HG02973 (cell line): Measurements from ENCODE around the gene ZCCHC7.

ENCODE experiments used
- ATAC-seq: cut with Tn5 transposase; IDR thresholded peaks from one replicate; pipeline ENCODE4 v1.9.1; 2021; ENCODE audit warnings: moderate library complexity; ENCODE audit not compliant: unreplicated experiment

Gene ZCCHC7

DNA sequence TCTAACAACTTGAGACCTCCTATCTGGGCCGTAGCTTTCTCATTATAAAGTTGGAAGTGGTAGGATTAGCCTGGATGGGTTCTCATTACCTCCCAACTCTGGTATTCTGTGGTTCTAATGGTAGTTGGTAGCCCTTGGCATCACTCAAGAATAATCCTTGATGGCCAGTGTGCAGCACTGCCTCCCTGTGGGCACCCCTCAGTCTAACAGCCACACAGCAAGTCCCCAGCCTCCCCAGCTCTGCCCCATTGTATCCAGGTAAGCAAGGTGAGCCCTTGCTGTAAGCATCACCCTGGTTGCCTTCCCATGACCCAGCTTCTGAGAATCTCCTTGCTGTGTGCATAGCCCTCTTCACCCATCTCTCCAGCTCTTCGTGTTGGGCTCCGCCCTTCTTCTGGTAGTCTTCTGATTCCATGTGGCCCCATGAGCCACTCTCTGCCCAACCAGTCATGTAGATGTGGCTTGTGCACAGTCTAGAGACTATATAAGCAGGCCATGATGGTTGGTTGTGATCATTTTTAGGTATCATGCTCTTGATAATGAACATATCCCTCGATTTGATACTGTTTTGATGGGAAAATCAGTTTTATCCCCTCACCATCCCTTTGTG is 244.5 kb downstream of the ZCCHC7 start:
- ATAC-seq = no peak

DNA sequence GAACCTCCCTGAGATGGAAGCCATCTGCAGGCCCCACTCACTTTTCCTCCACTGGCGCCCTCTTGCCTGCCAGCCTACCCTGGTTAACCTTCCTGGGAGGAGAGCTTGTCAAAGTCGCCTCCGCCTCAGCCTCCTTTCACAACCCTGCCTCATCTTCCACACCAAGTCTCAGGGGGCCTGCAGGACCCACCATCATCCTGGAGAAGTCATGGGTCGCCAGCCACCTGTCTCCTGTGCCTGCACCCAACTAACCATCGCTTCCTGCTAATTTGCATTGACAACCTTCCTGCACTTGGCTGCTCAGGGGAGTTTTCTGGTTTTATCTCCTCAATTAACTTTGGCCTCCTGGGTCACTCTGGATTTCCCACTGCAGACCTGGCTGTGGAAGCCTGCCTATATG is 249.3 kb downstream of the ZCCHC7 start:
- no peak for ATAC-seq

DNA sequence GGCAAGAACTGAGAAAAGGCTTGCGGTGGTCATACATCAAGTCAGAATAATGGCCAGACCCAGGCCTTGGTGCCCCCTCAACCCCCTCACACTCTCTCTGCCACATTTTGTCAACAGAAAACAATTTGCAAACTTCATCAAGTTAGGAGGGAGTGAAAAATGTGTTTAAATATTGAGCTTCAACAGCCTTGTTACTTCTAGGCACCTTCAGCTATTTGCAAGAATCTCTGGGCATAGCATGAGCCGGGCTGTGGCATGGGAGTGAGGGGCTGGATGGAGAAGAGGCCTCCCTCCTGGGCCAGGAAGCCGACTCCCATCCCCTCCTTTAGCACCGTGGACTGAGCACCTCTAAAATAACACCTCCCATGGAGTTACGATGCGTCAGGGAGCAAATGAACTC is 249.9 kb downstream of the ZCCHC7 start:
- ATAC-seq = no peak

DNA sequence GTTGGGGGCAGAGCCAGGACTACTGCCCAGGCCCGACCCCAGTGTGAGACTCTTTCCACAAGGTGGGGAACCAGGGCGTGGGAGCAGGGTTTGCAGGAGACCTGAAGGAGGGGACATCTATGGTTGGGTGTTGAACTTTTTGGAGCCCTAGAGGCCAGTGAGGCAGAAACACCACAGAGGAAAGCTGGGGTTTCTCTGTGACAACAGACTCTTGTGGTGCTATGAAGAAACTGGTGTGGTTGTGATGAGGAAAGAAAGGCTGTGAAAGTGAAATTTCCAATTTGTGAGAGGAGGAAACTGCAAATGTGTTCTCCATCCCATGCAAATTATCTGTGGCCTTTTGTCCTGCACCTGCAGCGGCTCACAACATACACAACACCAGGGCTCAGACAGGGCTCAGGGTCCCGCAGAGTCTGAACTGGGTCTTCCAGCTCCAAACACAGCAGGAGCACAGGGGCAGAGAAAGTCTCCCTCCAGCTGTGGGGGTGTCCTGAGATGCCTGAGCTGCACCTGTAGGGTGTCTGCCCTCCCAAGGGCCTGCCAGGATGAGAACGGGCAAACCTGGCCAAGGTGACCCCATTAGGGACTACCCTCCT is 250.7 kb downstream of the ZCCHC7 start:
- peak; percentile 70 for ATAC-seq

DNA sequence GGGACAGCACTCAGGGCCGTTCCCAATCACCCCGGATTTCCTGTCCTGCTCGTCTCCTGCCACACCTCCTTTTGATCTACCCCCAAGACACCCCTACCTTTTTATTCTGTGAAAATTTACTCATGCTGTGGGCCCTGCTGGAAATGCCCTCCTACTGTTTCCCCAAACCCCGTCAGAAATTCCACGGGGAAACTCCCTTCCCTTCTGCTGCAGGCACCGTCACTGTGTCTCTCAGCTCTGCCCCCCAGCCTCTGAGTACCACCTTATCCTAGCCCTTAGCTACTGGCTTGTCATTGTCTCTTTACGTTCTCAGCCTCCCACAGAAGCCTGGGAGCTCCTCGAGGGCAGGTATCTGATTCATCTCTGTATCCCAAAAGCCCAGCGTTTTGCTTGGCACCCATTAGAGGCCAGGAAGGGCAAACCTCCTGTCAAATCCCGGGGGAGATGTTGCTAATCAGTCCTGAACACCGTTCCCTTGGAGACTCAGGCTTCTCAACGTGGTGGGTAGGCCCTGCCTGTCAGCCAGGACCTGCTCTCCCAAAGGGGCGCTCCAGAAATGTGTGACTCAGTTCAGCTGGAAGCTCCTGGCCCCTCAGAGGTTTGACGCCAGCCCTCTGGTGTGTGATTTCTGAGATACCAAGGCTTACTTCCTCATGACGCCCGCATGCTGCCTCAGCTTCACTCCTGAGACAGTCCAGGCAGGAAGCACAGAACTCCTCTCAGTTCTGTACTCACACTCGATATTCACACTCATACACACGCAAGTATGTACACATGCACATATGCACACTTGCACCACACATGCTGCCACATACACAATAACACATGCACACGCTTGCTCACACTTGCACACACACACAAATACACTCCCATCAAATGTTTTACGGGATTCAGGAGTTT is 251.4 kb downstream of the ZCCHC7 start:
- ATAC-seq = peak; percentile 8

DNA sequence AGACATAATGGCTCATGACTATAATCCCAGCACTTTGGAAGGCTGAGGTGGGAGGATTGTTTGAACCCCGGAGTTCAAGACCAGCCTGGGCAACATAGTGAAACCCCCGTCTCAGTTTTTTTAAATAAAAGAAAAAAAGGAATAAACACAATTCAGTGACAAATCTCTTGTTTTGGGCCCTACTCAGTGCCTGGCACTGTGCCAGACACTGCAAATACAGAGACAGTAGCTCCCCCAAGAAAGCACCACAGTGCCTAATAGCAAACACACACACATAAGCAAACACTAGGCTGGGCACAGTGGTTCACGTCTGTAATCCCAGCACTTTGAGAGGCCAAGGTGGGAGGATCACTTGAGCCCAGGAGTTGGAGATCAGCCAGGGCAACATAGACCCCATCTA is 252.5 kb downstream of the ZCCHC7 start:
- no peak for ATAC-seq

DNA sequence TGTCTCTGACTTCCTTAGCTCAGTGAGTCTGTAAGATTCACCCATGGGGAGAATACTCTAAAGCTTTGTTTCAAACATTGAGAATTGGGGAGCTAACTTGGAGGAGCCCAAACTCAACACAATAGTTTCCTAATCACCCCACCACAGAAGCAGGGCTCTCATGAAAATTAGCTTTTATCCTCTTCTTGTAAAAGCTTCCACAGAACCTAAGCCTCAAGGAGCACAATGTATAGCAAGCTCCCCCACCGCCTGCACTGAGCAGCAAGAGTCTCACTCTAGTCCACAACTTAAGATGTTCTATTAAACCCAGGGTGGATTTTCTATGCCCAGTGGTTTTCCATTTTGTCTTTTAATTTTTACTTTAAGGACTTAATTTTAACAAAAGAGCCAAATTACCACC is 253.2 kb downstream of the ZCCHC7 start:
- ATAC-seq = no peak

GRCh38 chr9:37374892-37375291 is 254.5 kb downstream of the ZCCHC7 start:
- ATAC-seq = no peak

DNA sequence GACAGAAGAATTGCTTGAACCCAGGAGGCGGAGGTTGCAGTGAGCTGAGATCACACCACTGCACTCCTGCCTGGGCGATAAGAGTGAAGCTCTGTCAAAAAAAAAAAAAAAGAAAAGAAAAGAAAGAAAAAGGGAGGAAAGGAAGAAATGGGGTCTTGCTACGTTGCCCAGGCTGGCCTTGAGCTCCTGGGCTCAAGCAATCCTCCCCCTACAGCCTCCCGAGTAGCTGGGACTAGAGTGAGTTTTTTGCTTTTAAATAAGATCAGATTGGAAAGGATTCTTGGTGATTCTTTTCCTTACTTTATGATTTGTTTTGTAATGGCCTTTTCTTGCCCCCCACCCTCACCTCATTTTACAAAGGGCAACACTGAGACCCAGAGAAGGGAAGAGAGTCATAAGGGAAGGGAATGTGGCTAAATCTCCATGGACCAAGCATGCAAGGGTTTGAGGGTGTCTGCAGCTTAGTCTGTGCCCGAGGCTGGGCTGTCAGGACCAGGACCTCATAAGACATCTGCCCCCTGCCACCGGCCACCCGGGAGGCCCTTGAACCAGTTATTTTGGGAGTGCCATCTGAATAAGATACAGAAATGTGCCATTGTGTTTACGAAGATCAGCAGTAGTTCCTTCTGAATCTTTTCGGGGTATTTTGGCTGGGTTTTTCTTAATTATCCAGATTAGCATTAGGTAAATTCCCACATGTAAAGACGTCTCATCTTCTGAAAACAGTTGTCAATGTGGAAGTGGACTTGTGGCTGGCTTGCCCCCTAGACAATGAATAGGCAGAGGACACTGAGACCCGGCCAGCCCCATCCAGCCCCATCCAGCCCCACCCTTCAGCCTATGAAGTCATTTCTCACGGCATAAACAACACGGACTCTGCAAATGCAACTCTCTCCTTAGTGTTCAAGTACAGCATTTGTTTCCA is 257.6 kb downstream of the ZCCHC7 start:
- no peak for ATAC-seq

GRCh38 chr9:37378613-37379004 is 258.2 kb downstream of the ZCCHC7 start:
- ATAC-seq = no peak

- ATAC-seq = no peak
Measured at GRCh38 chr9:37379835-37380234, 259.5 kb downstream of the ZCCHC7 start.

- no peak for ATAC-seq
Measured at GRCh38 chr9:37380570-37380969, 260.2 kb downstream of the ZCCHC7 start.

GRCh38 chr9:37381094-37381741 is 260.8 kb downstream of the ZCCHC7 start:
- no peak for ATAC-seq

DNA sequence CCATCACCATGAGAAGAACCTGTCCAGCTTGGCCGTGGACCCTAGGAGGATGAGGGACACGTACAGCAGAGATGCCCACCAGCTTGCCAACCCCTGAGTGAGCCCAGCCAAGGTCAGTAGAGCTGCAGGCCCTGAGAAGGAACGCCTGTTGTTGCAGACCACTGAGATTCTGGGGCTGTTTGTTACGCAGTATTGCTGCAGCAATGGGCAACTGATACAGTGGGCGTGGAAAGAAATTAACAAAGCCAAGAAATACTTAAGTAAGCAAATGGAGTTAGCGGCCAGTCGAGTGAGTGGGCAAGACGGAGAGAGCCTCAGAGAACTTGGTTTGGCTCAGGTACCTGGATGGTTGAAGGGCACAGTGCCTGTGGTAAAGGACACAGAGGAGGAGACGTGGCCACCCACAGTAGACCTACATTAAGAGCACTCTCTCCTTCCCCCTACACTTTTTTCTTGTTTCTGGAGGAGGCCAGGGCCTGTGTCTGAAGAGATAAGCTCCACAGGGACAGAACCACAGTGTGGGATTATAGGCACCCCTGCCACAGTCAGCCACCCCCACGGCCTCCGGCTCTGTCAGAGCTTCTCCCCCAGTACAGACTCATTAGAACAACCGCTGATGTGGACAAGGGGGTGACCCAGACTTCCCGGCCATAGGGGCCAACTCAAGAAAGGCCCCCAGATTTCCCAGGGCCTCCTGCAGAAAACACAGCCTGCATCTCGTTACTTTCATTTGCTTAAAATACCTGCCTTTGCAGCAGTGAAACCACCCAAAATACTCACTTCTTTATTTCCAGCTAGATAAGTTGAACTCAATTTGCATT is 262.0 kb downstream of the ZCCHC7 start:
- ATAC-seq = no peak

- ATAC-seq = no peak
Measured at GRCh38 chr9:37382982-37383357, 262.6 kb downstream of the ZCCHC7 start.

GRCh38 chr9:37383393-37383792 is 263.0 kb downstream of the ZCCHC7 start:
- ATAC-seq = no peak

GRCh38 chr9:37383876-37384746 is 263.7 kb downstream of the ZCCHC7 start:
- ATAC-seq = no peak

- ATAC-seq = no peak
Measured at GRCh38 chr9:37385286-37385685, 264.9 kb downstream of the ZCCHC7 start.

- ATAC-seq = no peak
Measured at GRCh38 chr9:37386988-37387387, 266.6 kb downstream of the ZCCHC7 start.
